Measurements from ENCODE around the gene RHOBTB3.
"Not testable (repeated sequence)": the region's sequence is repeated elsewhere in the genome, so short reads cannot be mapped to it uniquely, and the experiment has no call there.

DNA sequence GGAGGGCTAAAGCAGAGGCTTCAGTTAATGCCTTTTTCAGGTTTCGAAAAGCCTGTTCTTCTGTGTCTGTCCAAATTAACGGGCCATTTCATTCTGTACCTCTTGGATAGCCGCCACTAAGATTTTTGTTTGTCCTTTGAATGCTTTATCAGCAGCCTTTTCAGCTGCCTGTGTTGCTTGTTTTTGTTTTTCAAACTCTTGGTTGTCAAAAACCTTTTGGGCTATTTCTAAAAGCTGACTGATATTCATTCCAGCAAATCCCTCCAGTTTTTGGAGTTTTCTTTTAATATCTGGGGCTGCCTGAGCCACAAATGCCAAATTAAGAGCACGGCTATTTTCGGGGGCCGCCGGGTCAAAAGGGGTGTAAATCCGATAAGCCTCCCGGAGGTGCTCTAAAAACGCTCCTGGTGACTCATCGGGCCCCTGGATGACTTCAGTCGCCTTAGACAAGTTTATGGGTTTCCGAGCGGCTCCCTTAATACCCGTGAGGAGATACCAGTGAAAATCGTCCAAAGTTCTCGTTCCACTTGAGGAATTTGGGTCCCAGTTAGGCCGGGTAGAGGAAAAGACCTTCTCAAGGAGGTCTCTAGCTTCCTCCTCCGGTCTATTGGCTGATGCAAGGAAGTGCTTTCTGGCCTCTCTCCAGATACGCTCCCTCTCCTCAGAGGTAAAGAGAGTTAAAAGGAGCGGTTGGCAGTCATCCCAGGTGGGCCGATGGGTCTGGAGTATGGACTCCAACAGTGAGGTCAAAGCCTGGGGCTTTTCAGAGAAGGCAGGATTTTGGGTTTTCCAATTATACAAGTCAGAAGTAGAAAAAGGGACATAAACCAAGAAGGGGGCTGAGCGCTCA lies 20.3 kb upstream of the RHOBTB3 start:
- TF ChIP-seq, protein P1, sequence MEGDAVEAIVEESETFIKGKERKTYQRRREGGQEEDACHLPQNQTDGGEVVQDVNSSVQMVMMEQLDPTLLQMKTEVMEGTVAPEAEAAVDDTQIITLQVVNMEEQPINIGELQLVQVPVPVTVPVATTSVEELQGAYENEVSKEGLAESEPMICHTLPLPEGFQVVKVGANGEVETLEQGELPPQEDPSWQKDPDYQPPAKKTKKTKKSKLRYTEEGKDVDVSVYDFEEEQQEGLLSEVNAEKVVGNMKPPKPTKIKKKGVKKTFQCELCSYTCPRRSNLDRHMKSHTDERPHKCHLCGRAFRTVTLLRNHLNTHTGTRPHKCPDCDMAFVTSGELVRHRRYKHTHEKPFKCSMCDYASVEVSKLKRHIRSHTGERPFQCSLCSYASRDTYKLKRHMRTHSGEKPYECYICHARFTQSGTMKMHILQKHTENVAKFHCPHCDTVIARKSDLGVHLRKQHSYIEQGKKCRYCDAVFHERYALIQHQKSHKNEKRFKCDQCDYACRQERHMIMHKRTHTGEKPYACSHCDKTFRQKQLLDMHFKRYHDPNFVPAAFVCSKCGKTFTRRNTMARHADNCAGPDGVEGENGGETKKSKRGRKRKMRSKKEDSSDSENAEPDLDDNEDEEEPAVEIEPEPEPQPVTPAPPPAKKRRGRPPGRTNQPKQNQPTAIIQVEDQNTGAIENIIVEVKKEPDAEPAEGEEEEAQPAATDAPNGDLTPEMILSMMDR (IDR thresholded peaks at IDR 0.05): not testable (repeated sequence)
- not testable (repeated sequence) for TF ChIP-seq POLR2A, POLR2AphosphoS5, EP300 (IDR thresholded peaks at IDR 0.05)
